Esophagus squamous epithelium (tissue), 5 donors: ENCODE measurements around the gene CIB4. TPM values are rescaled to one million over a fixed set of nuclear protein-coding genes. Genes with fewer than 3 reads are reported as not detected.

ENCODE experiments used
- DNase-seq: peaks from one replicate; lab custom pipeline; 2025; lab: John Stamatoyannopoulos, UW
- H3K27ac ChIP-seq, 4 donors: fragments of 200-600 bp; sonication (generic); one replicate each; pipeline ENCODE4 v1.5.1; 2016 to 2019; ENCODE audit warnings: mild to moderate bottlenecking in 1 of 4
- H3K27me3 ChIP-seq, 4 donors: fragments of 200-600 bp; sonication (generic); 1 replicate in 3 of 4; 2 replicates in 1 of 4; pipeline versions ENCODE4 v1.5.1 to v1.6.0; 2017 to 2021; ENCODE audit warnings: antibody characterized with exemption in 1 of 4
- H3K36me3 ChIP-seq, 3 donors: fragments of 200-600 bp; sonication (generic); one replicate each; pipeline ENCODE4 v1.5.1; 2016 to 2019
- H3K4me1 ChIP-seq, 3 donors: fragments of 200-600 bp; sonication (generic); one replicate each; pipeline ENCODE4 v1.5.1; 2017 to 2019
- H3K4me3 ChIP-seq, 4 donors: fragments of 200-600 bp; sonication (generic); 1 replicate in 3 of 4; 2 replicates in 1 of 4; pipeline ENCODE4 v1.5.1; 2016 to 2019; ENCODE audit warnings: mild to moderate bottlenecking in 2 of 4, moderate library complexity in 1 of 4
- H3K9me3 ChIP-seq, 3 donors: fragments of 200-600 bp; sonication (generic); one replicate each; pipeline ENCODE4 v1.5.1; 2016 to 2019
- POLR2A ChIP-seq, 4 donors: fragments of 450-650 bp; IDR thresholded peaks; one replicate each; pipeline ENCODE4 v1.6.1; 2017; ENCODE audit warnings: antibody characterized with exemption in 4 of 4, mild to moderate bottlenecking in 4 of 4, moderate library complexity in 3 of 4
- WGBS, 2 donors: methylation state at CpG; one replicate each; pipeline ENCODE4 v1.1.5; 2018; 5-methylcytosine and 5-hydroxymethylcytosine counted together
- intact Hi-C: fragments of 100-400 bp; cut with DNase I; formaldehyde crosslinking; loops from one replicate; pipeline ENCODE4 v1.15.0; 2022
- total RNA-seq, 4 donors: library from RNA; depleted of rRNA; stranded (reverse); fragments of >200 nt; gene quantifications; one replicate each; pipeline ENCODE4 v1.1.0, GENCODE V29; 2016
- TF ChIP-seq, protein P1 (sequence below), 6 experiments: fragments of 450-650 bp in 4 of 6; fragments of 200-600 bp in 2 of 6; sonication (generic) in 2 of 6; IDR thresholded peaks; one replicate each; pipeline ENCODE4 v1.5.1; 2016 to 2019; ENCODE audit warnings: antibody characterized with exemption in 6 of 6, mild to moderate bottlenecking in 4 of 6, moderate library complexity in 4 of 6
- donor health status: DM: yes; HTN: yes; CAD: no.

CIB4 gene
- total RNA-seq, 4 donors from 2014 or later, result 0.57 TPM; not detected in 3

DNA sequence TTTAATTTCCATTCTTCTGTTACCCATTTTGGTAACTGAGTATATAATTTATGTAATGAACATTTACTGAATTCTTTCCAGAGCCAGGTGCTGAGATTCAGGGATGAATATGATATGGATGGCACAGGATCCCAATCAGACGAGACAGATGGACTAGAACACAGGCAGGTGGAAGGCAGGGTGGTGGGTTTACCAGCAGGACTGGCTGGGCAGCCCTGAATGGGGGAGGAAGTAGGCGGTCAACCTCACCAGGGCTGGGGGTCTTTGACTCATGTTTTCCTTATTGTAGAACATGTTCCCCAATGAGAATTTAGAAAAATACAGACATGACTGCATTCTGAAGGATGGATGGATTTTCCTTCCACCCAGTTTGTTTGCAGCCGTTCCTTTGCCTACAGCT, 80.3 kb downstream of the CIB4 start:
- Histone ChIP-seq H3K4me3 (no peak overlapping the region), H3K27me3 (peaks cover 0 to 96% (median 11%) of the 10 kb centered on the region in 4 donors), H3K4me1 (peaks cover 13 to 18% (median 14%) of the 10 kb centered on the region in 3 donors), H3K27ac (no peak overlapping the region), H3K9me3 (no peaks in the 10 kb centered on the region), H3K36me3 (no peaks in the 10 kb centered on the region)
- no peak for DNase-seq
- TF ChIP-seq, protein P1, sequence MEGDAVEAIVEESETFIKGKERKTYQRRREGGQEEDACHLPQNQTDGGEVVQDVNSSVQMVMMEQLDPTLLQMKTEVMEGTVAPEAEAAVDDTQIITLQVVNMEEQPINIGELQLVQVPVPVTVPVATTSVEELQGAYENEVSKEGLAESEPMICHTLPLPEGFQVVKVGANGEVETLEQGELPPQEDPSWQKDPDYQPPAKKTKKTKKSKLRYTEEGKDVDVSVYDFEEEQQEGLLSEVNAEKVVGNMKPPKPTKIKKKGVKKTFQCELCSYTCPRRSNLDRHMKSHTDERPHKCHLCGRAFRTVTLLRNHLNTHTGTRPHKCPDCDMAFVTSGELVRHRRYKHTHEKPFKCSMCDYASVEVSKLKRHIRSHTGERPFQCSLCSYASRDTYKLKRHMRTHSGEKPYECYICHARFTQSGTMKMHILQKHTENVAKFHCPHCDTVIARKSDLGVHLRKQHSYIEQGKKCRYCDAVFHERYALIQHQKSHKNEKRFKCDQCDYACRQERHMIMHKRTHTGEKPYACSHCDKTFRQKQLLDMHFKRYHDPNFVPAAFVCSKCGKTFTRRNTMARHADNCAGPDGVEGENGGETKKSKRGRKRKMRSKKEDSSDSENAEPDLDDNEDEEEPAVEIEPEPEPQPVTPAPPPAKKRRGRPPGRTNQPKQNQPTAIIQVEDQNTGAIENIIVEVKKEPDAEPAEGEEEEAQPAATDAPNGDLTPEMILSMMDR (IDR thresholded peaks at IDR 0.05), result no peak
- no peak for TF ChIP-seq POLR2A (IDR thresholded peaks at IDR 0.05)
- WGBS, 2 donors, result 60 to 71% methylated on average over 1 to 3 of the region's 3 CpGs
- intact Hi-C loops, result no loop called here

DNA sequence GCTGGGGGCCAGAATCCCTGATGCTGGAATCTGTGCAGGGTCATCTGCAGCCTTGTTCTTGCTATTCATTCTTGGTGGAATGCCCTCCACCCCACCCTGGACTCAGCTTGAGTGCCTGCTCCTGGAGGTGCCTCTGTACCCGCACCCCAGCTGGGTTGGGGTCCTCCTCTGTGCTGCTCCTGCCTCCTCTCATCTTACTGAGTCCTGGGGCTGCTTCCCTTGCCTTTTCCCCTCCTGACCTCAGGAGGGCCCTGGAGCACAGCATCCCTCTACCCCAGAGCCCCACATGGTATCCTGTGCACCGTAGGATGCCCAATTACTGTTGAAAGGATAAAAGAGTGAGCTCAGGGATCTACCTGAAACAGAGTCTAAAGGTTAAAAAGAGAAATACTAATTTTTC, 81.6 kb downstream of the CIB4 start:
- peaks cover 0 to 83% (median 11%) of the 10 kb centered on the region in 4 donors for H3K27me3 ChIP-seq
- 76 to 77% methylated on average over 2 of the region's 2 CpGs for whole genome bisulfite sequencing, 2 donors
- TF ChIP-seq, protein P1 (IDR thresholded peaks at IDR 0.05), result no peak
- no peak for TF ChIP-seq POLR2A (IDR thresholded peaks at IDR 0.05)
- intact Hi-C loops, result no loop called here
- H3K4me3 ChIP-seq, result no peak overlapping the region
- H3K27ac ChIP-seq, result no peak overlapping the region
- peaks cover 13 to 18% (median 14%) of the 10 kb centered on the region in 3 donors for H3K4me1 ChIP-seq
- no peaks in the 10 kb centered on the region for H3K36me3 ChIP-seq
- DNase-seq, result no peak
- H3K9me3 ChIP-seq, result no peaks in the 10 kb centered on the region

DNA sequence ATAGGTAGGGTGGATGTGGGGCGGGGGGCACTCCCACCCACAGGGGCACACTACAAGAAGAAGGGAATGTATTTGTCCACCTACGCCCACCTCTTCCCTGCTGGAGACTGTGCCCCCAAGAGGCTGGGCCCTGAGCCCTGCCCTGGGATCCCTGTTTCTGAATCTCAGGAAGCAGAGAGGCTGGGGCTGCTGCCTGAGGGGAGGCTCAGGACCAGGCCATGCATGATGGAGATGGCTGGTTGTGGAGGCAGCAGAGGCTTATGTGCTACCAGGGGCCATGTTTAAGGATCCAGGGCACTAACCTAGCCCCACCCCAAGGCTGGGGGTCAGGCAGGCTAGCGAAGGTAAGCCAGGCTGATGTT, 82.1 kb downstream of the CIB4 start:
- intact Hi-C loops, result no loop called here
- 63 to 88% methylated on average over 1 of the region's 3 CpGs for WGBS, 2 donors
- peaks cover 0 to 78% (median 11%) of the 10 kb centered on the region in 4 donors for H3K27me3 ChIP-seq
- H3K4me1 ChIP-seq, result peaks cover 13 to 18% (median 14%) of the 10 kb centered on the region in 3 donors
- no peaks in the 10 kb centered on the region for H3K36me3 ChIP-seq
- no peaks in the 10 kb centered on the region for H3K9me3 ChIP-seq
- DNase-seq, result no peak
- H3K4me3 ChIP-seq, result no peak overlapping the region
- TF ChIP-seq POLR2A (IDR thresholded peaks at IDR 0.05), result no peak
- TF ChIP-seq, protein P1 (IDR thresholded peaks at IDR 0.05), result no peak
- no peak overlapping the region for H3K27ac ChIP-seq

DNA sequence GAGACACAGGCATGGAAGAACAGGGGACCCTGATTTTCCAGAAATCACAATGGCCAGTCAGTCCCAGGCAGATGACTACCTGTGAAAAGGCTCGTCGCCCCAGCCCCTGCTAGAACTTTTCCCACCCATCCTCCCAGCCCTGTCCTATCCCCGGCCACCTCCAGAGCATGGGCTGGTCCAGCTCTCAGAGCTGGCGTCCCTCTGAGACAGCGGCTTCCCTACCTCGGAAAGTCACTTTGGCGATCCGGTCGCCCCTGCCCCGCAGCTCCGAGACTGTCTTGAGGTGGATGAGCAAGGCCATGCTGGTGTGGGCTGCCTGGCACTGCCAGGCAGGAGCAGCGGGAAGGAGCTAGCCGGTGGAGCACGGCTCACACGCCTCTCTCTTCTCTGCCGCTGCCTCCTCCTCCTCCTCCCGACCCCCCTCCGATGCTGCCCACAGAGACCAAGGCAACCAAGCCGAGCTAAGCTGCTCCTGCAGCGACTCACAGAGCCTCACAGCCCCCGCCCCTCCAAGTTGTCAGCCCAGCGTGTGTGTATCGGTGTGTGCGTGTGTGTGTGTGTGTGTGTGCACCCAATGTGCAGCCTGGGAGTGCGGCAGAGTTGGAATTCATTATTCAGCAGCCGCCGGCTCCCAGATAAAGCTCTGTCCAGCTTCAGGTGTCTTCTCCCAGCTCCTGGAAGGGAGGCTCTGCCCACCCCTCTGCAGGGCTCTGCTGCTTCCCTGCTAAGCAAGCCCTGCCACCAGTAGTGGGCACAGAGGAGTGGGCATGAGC, 82.7 kb downstream of the CIB4 start:
- intact Hi-C loops, result no loop called here
- Histone ChIP-seq H3K36me3 (no peaks in the 10 kb centered on the region), H3K9me3 (no peaks in the 10 kb centered on the region), H3K27ac (no peak overlapping the region), H3K4me1 (peaks cover 13 to 18% (median 14%) of the 10 kb centered on the region in 3 donors), H3K27me3 (peaks cover 0 to 75% (median 11%) of the 10 kb centered on the region in 4 donors), H3K4me3 (no peak overlapping the region)
- WGBS, 2 donors, result 46 to 60% methylated on average over 2 to 10 of the region's 27 CpGs
- DNase-seq, result no peak
- TF ChIP-seq, protein P1 (IDR thresholded peaks at IDR 0.05), result no peak
- TF ChIP-seq POLR2A (IDR thresholded peaks at IDR 0.05), result no peak

DNA sequence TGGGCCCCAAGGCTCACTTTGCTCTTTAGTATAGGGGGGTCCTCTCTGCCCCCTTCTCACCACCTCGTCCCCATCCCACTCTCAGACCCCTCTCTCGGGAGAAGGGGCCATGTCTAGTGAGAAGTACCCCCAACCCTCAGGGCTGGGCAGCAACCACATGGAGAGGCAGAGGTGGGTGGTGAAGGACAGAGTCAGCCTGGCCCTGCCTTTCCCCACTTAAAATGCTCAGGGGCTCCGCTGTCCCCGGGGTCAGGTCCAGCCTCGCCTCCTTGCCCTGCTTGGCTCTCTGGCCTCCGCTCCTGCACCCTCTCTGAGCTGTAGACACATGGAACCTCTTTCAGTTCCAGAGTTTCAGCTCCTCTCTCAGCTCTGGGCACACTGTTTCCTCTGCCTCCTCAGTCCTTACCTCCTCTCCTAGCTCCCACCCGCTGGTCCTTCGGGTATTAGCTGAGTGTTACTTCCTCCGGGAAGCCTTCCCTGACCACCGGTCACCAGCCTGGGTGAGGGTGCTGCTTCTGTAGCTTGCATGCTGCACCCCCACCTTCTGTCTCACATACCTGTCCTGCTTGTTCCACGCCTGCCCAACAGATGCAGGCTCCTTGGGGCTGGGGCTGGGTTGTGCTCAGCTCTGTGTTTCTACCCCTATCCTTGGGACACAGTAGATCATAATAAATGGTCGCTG, 83.8 kb downstream of the CIB4 start:
- 72 to 82% methylated on average over 8 to 11 of the region's 12 CpGs for WGBS, 2 donors
- Histone ChIP-seq H3K27me3 (peaks cover 0 to 73% (median 6%) of the 10 kb centered on the region in 4 donors), H3K36me3 (no peaks in the 10 kb centered on the region), H3K27ac (no peak overlapping the region), H3K9me3 (no peaks in the 10 kb centered on the region), H3K4me3 (no peak overlapping the region), H3K4me1 (peaks cover 5 to 7% (median 6%) of the 10 kb centered on the region in 3 donors)
- TF ChIP-seq, protein P1 (IDR thresholded peaks at IDR 0.05), result no peak
- TF ChIP-seq POLR2A (IDR thresholded peaks at IDR 0.05), result no peak
- intact Hi-C loops, result no loop called here
- DNase-seq, result no peak
